ENCODE measurements around the gene ABCC12.

Gene ABCC12

GRCh38 chr16:48165961-48166578 is 10.3 kb upstream of the ABCC12 start:
- no peak for DNase-seq

DNA sequence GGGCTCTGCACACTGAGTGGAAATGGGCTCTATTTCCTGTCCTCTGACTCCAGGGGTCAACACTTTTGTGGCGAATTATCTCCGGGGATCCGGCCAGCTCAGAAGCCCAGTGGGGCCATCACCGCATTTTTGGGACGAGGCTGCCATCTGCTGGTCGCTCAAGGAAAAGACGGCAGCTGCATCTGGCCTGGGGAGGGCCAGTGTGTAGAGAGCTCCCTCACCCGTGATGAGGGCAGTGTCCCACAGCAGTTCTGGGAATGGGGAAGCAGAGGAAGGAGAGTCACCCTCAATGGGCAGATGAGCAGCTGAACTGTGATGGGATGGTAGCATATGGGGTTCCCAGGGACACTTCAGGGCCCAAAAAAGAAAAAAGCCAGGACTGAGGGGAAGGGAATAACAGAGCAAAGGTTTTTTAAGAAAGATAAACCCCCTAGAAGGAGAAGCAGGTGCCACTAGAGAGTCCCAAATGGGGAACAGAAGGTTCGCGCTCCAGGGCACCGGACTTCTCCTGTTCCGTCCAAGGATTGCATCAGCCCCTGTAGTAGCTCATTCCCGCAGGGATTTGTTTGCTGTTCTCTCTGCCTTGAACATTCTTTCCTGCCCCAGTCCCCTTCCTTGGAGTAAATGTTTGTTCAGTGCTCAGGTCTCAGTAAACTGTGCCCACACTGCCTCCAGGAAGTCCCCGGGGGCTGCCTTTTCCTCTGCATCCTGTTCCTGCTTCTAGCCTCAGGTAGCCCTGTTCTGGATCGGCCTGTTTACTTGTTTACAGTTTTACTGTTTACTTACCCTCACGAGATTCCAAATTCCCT is 9.3 kb upstream of the ABCC12 start:
- peak; percentile 14 for DNase-seq

DNA sequence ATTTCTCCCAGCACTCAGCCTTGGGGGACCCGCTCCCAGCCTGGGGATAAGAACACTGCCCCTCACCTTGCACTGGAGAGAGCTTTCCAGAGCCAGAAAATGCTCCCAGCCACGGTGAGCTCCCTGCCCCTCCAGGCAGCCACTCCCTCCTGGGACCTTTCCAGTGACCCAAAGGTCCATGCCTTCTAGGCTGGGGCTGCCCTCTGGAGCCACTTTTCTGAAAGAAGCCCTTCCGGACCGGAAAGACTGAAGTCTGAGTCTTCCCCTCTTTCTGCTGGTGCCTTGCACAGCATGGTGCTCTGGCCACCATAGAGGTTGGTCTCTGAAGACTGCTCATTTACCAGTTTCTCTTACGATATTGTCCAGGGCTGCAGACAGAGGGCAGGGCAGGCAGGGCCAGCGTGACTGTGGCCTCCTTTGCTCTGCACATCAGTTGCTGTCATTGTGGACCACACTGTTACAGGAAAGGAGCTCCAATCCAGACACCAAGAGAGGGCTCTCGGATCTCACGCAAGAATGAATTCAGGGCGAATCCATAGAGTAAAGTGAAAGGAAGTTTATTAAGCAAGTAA is 7.1 kb upstream of the ABCC12 start:
- no peak for DNase-seq

DNA sequence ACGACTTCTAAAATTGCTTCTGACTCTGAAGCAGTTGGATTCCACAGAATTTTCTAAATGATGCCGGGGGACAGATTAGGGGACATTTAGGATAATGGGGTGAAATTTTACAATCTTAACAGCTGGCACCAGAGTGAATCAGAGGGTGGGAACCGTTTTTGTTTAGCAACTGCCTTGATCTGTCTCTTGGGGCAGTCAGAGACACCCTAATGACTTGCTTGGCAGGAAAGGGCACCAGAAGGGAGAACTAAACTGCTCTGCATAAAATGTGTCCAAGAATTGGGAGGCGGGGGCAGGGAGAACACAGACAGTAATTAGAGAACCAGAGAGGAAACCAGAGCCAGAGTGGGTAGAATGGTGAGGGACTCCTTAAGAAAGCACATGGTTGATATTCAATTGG is 6.1 kb upstream of the ABCC12 start:
- DNase-seq, result no peak

DNA sequence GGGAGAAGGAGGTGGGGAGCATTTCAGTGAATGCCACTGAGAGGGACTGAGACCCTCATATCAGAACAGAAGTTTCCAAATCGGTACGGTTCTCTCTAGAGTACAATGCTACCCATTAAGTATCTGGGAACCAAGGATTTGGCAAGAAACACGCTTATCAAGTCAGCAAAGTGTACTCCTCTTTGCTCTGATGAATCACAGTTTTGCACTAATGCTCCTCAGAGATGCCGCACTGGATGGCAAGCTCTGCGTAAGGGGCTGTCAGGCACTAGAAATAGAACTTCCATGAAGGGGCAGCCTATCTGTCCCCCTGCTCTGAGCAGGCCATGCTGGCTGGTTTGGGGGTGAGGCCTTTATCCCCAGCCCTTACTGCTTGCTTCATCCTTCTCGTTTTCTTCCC is 4.8 kb upstream of the ABCC12 start:
- no peak for DNase-seq

DNA sequence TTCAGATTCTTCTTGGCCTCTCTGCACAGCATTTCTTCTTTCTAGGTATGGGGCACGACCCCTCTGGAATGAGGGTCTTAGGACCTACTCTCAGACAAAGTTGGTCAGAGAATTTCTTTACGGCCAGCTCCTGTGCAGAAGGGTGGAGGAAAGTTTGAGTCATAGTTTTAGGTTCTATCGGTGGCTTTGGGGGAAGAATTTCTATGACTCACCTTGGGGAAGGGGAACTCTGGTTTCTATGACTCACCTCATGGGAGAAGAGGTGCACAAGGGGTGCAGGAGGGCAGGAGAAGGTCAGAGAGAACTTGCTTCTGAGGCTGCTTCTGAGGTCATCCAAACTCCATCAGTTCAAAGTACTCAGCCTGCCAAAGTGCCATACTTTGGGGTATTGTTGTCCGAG is 2.5 kb upstream of the ABCC12 start:
- DNase-seq, result no peak

GRCh38 chr16:48157794-48158193 is 2.0 kb upstream of the ABCC12 start:
- no peak for DNase-seq

DNA sequence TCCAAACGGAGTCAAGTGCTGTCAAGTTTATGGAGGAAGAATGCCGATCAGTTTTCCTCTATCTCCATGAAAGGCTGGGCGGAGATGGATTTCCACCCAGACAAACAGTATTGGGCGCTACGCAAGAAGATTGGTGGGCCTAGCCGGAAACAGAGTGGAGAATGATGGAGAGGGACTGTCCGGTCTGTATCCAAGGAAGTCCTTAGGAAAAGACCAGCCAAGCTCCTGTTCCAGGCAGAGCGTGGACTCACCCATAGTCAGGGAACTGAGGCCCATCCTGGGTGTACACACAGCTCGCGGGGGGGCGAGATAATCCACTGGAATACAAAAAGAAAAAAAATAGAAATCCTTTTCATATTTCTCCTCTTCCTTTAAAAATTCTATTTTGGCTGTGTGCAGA is 1.5 kb upstream of the ABCC12 start:
- no peak for DNase-seq

GRCh38 chr16:48156790-48157209 is 1.0 kb upstream of the ABCC12 start:
- peak; percentile 1 for DNase-seq

GRCh38 chr16:48153774-48154173 is 2.0 kb downstream of the ABCC12 start:
- no peak for DNase-seq

- DNase-seq, result no peak
Observed at GRCh38 chr16:48152226-48152625, 3.6 kb downstream of the ABCC12 start.

DNA sequence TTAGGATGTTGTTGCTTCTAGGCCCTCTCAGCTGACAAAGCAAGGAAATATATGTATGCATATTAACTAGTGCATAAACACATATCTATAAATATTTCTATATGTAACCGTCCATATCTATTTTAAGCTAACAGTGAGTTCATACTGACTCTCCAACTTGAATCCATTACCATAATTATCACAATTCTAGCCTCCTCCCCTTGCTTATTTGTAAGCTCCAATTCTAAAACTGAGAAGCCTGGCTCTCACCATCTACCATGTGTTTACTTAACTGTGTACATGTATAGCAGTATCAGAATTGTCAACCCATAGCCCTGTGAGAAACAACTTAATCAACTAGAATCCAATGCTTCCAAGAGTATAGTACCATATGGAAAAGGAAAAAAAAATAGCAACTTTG is 5.1 kb downstream of the ABCC12 start:
- DNase-seq, result no peak

GRCh38 chr16:48146710-48147109 is 9.1 kb downstream of the ABCC12 start:
- DNase-seq, result no peak

- no peak for DNase-seq
Observed at GRCh38 chr16:48146131-48146530, 9.7 kb downstream of the ABCC12 start.

DNA sequence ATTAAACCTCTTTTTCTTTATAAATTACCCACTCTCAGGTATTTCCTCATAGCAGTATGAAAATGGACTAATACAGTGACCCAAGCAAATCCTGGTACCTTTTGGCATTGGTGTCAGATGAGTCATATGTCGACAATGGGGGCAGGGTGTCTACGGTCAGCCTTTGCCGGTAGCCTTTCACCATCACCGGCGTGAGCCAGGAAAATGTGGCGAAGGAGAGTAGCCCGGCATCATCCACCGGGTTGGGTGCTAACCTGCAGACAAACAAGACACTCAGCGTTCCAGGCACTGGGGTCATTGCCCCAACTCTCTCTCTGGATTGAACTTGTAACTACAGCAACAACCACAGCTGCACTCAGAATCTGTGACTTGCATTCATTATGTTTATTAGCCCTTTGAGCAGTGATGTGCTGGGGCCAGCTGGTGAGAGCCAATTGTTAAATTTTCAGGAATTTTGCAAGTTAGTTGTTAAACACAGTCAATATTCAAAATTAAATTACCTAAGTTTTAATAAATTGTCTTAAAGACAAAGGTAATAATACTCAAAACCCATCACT is 11.9 kb downstream of the ABCC12 start:
- no peak for DNase-seq

DNA sequence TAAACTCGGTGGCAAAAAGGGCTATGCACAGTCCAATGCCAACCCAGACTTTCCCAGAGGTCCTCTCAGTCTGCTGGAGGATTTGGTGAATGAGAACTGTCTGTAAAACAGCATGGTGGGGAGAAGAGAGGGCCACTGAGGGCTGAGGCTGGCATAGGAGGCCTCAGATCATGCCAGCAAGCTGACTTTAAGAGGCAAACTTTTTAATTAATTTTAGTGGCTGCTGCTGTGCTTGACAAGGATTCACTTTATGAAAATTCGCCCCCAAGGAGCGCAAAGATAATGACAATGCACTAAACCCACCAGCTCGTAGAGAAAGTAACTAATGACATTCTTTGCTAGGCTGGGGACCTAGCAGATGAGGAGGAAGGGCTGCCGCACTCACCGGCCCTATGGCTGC is 15.0 kb downstream of the ABCC12 start:
- no peak for DNase-seq

GRCh38 chr16:48139517-48139916 is 16.3 kb downstream of the ABCC12 start:
- DNase-seq, result no peak

DNA sequence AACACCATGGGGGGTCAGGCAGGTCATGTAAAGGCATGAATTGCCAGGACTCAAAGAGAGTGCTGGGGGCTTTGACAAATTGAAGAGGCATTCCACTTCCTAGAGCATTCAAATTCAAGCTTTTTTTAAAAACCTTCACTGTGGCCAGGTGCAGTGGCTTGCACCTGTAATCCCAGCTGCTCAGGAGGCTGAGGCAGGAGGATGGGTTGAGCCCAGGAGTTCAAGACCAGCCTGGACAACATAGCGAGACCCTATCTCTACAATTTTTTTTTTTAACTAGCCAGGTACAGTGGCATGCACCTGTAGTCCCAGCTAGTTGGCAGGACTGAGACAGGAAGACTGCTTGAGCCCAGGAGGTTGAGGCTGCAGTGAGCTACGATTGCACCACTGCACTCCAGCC is 17.2 kb downstream of the ABCC12 start:
- no peak for DNase-seq

- no peak for DNase-seq
Observed at GRCh38 chr16:48137822-48138221, 18.0 kb downstream of the ABCC12 start.

DNA sequence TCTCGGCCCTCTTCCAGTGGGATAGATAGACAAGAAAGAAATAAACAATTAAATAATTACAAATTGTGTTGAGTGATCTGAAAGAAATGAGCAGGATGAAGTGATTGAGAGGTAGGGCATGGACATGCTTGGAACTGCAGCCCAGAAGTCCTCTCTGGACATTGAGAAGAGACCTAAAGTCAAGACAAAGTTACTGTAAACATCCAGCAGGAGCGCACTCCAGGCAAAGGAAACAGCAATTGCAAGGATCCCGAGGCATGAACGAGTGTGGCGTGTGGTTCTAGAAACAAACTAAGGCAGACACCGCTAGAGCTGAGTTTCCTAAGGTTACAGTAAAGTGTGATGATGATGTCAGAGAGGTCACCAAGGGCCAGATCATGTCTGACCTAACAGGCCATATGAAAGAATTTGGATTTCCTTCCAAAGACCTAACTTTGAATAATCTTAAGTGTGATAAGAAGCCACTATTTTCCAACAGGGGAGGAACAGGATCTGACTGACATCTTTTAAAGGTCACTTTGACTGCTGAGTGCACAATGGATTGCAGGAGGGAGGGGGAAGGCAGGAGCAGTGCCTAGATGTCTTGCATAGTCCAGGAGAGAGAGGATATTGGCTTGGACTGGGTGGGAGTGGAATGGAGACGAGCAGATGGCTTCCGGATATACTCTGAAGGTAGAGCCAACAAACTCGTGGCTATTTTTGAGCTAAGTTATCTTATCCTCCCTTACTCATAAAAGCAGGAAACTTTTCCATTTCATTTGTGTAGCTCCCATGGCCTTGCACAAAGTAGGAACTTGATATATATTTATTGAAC is 19.0 kb downstream of the ABCC12 start:
- no peak for DNase-seq

- no peak for DNase-seq
Observed at GRCh38 chr16:48133455-48134211, 22.2 kb downstream of the ABCC12 start.

GRCh38 chr16:48132696-48133095 is 23.1 kb downstream of the ABCC12 start:
- no peak for DNase-seq
